Right atrium auricular region (tissue), 2 donors: ENCODE measurements around the gene CRYL1. TPM values are rescaled to one million over a fixed set of nuclear protein-coding genes. Genes with fewer than 3 reads are reported as not detected.

ENCODE experiments used
- DNase-seq: peaks from one replicate; pipeline ENCODE4 v3.0.0-alpha.2; 2019; ENCODE audit warnings: low spot score
- H3K27ac ChIP-seq, 2 donors: fragments of 200-600 bp; sonication (generic); 1 replicate in 1 of 2; 2 replicates in 1 of 2; pipeline ENCODE4 v1.5.1; 2016 to 2019
- H3K27me3 ChIP-seq, 2 donors: fragments of 200-600 bp; sonication (generic); one replicate each; pipeline versions ENCODE4 v1.5.1 to v1.6.0; 2017 to 2019
- H3K36me3 ChIP-seq: fragments of 200-600 bp; sonication (generic); one replicate; pipeline ENCODE4 v1.5.1; 2016
- H3K4me1 ChIP-seq, 2 donors: fragments of 200-600 bp; sonication (generic); one replicate each; pipeline versions ENCODE4 v1.5.1 to v1.6.0; 2017 to 2019
- H3K4me3 ChIP-seq, 2 donors: fragments of 200-600 bp; sonication (generic); 1 replicate in 1 of 2; 2 replicates in 1 of 2; pipeline ENCODE4 v1.5.1; 2017 to 2019; ENCODE audit warnings: mild to moderate bottlenecking in 1 of 2, moderate library complexity in 1 of 2
- H3K9me3 ChIP-seq, 2 donors: fragments of 200-600 bp; sonication (generic); one replicate each; pipeline ENCODE4 v1.5.1; 2019
- CTCF ChIP-seq, 2 donors: fragments of 200-600 bp; sonication (generic); IDR thresholded peaks; one replicate each; pipeline ENCODE4 v1.5.1; 2019; ENCODE audit warnings: antibody characterized with exemption in 2 of 2
- total RNA-seq, 2 donors: library from RNA; depleted of rRNA; stranded (reverse); fragments of >200 nt; gene quantifications; one replicate each; pipeline ENCODE4 v1.1.0, GENCODE V29; 2016

The CRYL1 gene
- total RNA-seq, 2 donors from 2014 or later, result 26.5 to 27.9 TPM

DNA sequence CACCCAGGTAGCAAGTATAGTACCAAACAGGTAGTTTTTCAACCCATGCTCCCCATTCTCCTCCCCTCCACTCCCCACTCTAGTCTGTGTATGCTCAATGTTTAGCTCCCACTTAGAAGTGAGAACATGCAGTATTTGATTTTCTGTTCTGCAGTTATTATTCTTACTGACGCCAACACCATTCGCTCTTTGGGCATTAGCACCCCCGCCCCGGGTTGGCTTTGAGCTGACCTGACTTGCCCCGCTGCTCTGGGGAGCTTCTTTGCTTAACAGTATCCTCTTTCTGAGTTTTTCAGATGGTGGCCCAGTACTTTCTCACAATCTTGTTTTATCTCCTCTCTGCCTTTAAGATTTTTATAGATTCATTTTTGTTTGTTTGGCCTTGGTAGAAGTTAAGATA is 138.7 kb downstream of the CRYL1 start:
- H3K36me3 ChIP-seq, result no peaks in the 10 kb centered on the region

DNA sequence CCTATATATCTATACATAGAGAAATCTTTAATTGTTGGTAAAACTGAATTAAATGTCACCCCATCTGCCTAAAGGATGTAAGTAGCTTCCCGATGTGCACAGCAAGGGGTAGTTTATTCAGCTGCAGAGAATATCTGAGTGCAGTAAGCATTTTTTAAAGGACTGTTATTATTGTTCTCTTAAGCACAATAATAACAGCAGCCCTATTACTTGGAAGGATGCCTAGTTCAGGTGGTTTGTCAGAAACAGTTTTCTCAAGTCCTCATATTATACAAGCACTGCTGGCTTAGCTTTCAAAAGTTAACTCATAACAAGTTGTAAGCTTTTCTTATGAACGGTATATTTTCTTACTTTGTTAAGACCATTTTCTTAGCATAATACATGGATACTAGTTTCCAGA is 142.6 kb downstream of the CRYL1 start:
- no peaks in the 10 kb centered on the region for H3K36me3 ChIP-seq
- H3K27me3 ChIP-seq, result no peaks in the 10 kb centered on the region
- no peak overlapping the region for H3K27ac ChIP-seq
- DNase-seq, result no peak
- no peaks in the 10 kb centered on the region for H3K4me1 ChIP-seq
- H3K9me3 ChIP-seq, result no peaks in the 10 kb centered on the region
- H3K4me3 ChIP-seq, result no peak overlapping the region
- TF ChIP-seq CTCF (IDR thresholded peaks at IDR 0.05), result no peak

More for the DNA sequence above, 138.7 kb downstream of the CRYL1 start:
- no peaks in the 10 kb centered on the region for H3K27me3 ChIP-seq
- no peak overlapping the region for H3K27ac ChIP-seq
- no peaks in the 10 kb centered on the region for H3K9me3 ChIP-seq
- no peak for DNase-seq
- no peaks in the 10 kb centered on the region for H3K4me1 ChIP-seq
- no peak for TF ChIP-seq CTCF (IDR thresholded peaks at IDR 0.05)
- H3K4me3 ChIP-seq, result no peak overlapping the region

- Histone ChIP-seq H3K9me3 (no peaks in the 10 kb centered on the region), H3K4me1 (no peaks in the 10 kb centered on the region), H3K27ac (no peak overlapping the region), H3K4me3 (no peak overlapping the region), H3K27me3 (no peaks in the 10 kb centered on the region), H3K36me3 (no peaks in the 10 kb centered on the region)
- TF ChIP-seq CTCF (IDR thresholded peaks at IDR 0.05), result no peak
- DNase-seq, result no peak
These were observed 144.3 kb downstream of the CRYL1 start for GRCh38 chr13:20381401-20381800.

GRCh38 chr13:20378721-20379120 is 146.9 kb downstream of the CRYL1 start:
- no peak for TF ChIP-seq CTCF (IDR thresholded peaks at IDR 0.05)
- Histone ChIP-seq H3K4me3 (no peak overlapping the region), H3K27me3 (no peaks in the 10 kb centered on the region), H3K4me1 (no peaks in the 10 kb centered on the region), H3K27ac (no peak overlapping the region), H3K9me3 (no peaks in the 10 kb centered on the region), H3K36me3 (no peaks in the 10 kb centered on the region)
- DNase-seq, result no peak

DNA sequence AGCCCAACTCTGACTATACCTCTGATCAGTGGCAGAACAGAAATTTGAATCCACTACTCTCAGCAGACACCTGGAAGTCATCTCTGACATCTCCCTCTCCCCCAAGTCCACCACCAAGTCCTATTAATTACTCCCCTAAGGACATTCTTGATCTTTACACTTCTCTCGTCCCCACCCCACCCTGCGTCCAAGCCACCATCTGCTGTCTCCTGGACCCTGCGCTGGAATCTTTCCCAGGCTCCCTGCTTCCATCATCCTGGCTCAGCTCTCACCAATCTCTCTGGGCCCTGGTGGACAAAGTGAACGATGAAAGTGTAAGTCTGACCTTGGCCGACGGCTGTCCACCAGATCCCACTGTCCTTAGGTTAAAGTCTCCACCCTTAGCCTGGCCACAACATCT is 147.9 kb downstream of the CRYL1 start:
- H3K4me1 ChIP-seq, result no peaks in the 10 kb centered on the region
- H3K27ac ChIP-seq, result no peak overlapping the region
- TF ChIP-seq CTCF (IDR thresholded peaks at IDR 0.05), result no peak
- no peaks in the 10 kb centered on the region for H3K36me3 ChIP-seq
- H3K9me3 ChIP-seq, result no peaks in the 10 kb centered on the region
- no peak for DNase-seq
- no peaks in the 10 kb centered on the region for H3K27me3 ChIP-seq
- H3K4me3 ChIP-seq, result no peak overlapping the region

- Histone ChIP-seq H3K36me3 (no peaks in the 10 kb centered on the region), H3K27me3 (no peaks in the 10 kb centered on the region), H3K4me3 (no peak overlapping the region), H3K4me1 (no peaks in the 10 kb centered on the region), H3K27ac (no peak overlapping the region), H3K9me3 (no peaks in the 10 kb centered on the region)
- DNase-seq, result peak; percentile 26
- no peak for TF ChIP-seq CTCF (IDR thresholded peaks at IDR 0.05)
These were observed 149.8 kb downstream of the CRYL1 start for GRCh38 chr13:20375871-20376270.
